HL-60 (cell line): ENCODE results near the gene PLBD2.

Experiments
- DNase-seq, 2 experiments: peaks; one replicate each; pipeline ENCODE4 v3.0.0-alpha.2; 2010 to 2020; ENCODE audit warnings: low read depth in 1 of 2, low spot score in 1 of 2
- H3K27ac ChIP-seq: fragments of 250-450 bp; sonication (Bioruptor Pico); replicated peaks from 2 replicates; pipeline ENCODE4 v1.5.1; 2020; ENCODE audit warnings: mild to moderate bottlenecking, moderate library complexity
- H3K27me3 ChIP-seq: fragments of 250-450 bp; sonication (Bioruptor Pico); 2 replicates; pipeline ENCODE4 v1.5.1; 2021; ENCODE audit warnings: mild to moderate bottlenecking, moderate library complexity; ENCODE audit not compliant: insufficient read depth, poor library complexity, severe bottlenecking
- H3K4me3 ChIP-seq: replicated peaks from 2 replicates; pipeline ENCODE4 v1.5.1; 2011; ENCODE audit warnings: mild to moderate bottlenecking, control low read depth, low read length; ENCODE audit not compliant: insufficient read depth
- GABPA ChIP-seq: IDR thresholded peaks from 2 replicates; pipeline ENCODE4 v1.6.1; 2012; ENCODE audit warnings: low read depth
- POLR2AphosphoS5 ChIP-seq: IDR thresholded peaks from 2 replicates; pipeline ENCODE4 v1.6.1; 2012; ENCODE audit warnings: low read depth
- SPI1 ChIP-seq: IDR thresholded peaks from 2 replicates; pipeline ENCODE4 v1.6.1; 2012; ENCODE audit warnings: low read depth, mild to moderate bottlenecking, borderline replicate concordance
- TF ChIP-seq, protein P1 (sequence below): IDR thresholded peaks from one replicate; pipeline ENCODE4 v1.5.1; 2011; ENCODE audit warnings: low read length, control low read depth, inconsistent platforms; ENCODE audit not compliant: insufficient read depth
- TF ChIP-seq, protein P2 (sequence below): IDR thresholded peaks from 2 replicates; pipeline ENCODE4 v1.6.1; 2012; ENCODE audit warnings: low read depth; ENCODE audit not compliant: insufficient replicate concordance

Gene PLBD2

DNA sequence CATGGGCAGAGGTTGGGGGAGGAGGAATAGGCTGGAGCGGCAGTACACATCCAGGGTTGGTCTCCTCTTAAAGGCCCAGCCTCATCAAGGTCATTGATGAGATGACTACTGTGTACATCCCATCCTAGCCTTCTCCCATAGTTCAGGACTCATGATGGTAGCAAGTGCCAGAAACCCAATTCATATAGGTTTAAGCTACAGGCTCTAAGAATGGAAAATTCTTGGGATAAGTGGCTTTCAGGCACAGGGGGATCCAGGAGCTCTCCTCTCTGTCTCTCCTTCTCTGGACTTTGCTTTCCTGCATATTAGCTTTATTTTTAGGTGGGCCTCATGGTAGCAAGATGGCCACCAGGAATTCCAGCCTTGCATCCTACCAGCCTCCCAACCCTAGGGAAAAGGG, 70.1 kb downstream of the PLBD2 start:
- Histone ChIP-seq H3K4me3 (no peak overlapping the region), H3K27me3 (peaks cover 8% of the 10 kb centered on the region), H3K27ac (no peak overlapping the region)
- no peak for DNase-seq
- TF ChIP-seq, protein P1, sequence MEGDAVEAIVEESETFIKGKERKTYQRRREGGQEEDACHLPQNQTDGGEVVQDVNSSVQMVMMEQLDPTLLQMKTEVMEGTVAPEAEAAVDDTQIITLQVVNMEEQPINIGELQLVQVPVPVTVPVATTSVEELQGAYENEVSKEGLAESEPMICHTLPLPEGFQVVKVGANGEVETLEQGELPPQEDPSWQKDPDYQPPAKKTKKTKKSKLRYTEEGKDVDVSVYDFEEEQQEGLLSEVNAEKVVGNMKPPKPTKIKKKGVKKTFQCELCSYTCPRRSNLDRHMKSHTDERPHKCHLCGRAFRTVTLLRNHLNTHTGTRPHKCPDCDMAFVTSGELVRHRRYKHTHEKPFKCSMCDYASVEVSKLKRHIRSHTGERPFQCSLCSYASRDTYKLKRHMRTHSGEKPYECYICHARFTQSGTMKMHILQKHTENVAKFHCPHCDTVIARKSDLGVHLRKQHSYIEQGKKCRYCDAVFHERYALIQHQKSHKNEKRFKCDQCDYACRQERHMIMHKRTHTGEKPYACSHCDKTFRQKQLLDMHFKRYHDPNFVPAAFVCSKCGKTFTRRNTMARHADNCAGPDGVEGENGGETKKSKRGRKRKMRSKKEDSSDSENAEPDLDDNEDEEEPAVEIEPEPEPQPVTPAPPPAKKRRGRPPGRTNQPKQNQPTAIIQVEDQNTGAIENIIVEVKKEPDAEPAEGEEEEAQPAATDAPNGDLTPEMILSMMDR: no peak
- TF ChIP-seq GABPA: no peak
- TF ChIP-seq SPI1: no peak
- TF ChIP-seq, protein P2, sequence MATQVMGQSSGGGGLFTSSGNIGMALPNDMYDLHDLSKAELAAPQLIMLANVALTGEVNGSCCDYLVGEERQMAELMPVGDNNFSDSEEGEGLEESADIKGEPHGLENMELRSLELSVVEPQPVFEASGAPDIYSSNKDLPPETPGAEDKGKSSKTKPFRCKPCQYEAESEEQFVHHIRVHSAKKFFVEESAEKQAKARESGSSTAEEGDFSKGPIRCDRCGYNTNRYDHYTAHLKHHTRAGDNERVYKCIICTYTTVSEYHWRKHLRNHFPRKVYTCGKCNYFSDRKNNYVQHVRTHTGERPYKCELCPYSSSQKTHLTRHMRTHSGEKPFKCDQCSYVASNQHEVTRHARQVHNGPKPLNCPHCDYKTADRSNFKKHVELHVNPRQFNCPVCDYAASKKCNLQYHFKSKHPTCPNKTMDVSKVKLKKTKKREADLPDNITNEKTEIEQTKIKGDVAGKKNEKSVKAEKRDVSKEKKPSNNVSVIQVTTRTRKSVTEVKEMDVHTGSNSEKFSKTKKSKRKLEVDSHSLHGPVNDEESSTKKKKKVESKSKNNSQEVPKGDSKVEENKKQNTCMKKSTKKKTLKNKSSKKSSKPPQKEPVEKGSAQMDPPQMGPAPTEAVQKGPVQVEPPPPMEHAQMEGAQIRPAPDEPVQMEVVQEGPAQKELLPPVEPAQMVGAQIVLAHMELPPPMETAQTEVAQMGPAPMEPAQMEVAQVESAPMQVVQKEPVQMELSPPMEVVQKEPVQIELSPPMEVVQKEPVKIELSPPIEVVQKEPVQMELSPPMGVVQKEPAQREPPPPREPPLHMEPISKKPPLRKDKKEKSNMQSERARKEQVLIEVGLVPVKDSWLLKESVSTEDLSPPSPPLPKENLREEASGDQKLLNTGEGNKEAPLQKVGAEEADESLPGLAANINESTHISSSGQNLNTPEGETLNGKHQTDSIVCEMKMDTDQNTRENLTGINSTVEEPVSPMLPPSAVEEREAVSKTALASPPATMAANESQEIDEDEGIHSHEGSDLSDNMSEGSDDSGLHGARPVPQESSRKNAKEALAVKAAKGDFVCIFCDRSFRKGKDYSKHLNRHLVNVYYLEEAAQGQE: no peak
- no peak for TF ChIP-seq POLR2AphosphoS5

DNA sequence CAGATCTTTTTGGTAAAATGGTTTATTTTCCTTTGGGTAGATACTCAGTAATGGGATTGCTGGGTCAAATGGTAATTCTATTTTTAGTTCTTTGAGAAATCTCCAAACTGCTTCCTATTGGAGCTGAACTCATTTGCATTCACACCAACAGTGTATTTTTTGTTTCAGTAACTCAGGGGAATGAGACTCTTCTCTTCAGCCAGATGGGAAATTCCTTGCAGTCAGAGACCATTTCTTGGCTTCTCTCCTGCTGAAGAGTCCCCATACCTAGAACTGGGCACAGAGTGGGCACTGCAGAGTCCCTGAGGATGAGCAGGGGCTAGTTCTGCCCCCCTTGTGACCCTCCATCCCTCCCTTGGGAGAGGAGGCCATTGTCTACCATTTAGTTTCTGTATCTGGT, 74.6 kb downstream of the PLBD2 start:
- no peak for TF ChIP-seq GABPA
- no peak for TF ChIP-seq POLR2AphosphoS5
- TF ChIP-seq, protein P2: no peak
- TF ChIP-seq, protein P1: no peak
- DNase-seq: no peak
- H3K4me3 ChIP-seq: no peak overlapping the region
- H3K27me3 ChIP-seq: peaks cover 3% of the 10 kb centered on the region
- no peak overlapping the region for H3K27ac ChIP-seq

DNA sequence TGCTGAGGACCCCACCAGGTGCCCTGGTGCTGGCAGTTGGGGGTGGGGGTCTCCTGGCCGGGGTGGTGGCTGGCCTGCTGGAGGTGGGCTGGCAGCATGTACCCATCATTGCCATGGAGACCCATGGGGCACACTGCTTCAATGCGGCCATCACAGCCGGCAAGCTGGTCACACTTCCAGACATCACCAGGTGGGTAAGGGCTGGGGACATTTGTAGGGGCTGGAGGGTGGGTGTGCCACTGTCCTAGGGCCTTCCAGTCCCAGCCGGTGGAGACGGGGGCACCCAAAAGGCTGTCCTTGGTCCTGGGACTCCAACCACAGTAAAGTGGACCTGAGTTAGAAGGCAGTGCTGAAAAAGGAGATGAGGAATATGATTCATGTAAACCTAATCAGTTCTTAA, 77.0 kb downstream of the PLBD2 start:
- no peak overlapping the region for H3K4me3 ChIP-seq
- TF ChIP-seq, protein P2: no peak
- TF ChIP-seq GABPA: no peak
- TF ChIP-seq SPI1: no peak
- TF ChIP-seq, protein P1: no peak
- no peak for TF ChIP-seq POLR2AphosphoS5
- H3K27ac ChIP-seq: no peak overlapping the region
- no peak for DNase-seq
- no peaks in the 10 kb centered on the region for H3K27me3 ChIP-seq
